Stimulated activated CD4-positive, alpha-beta T cell treated with anti-CD3 and anti-CD28 coated beads, Interleukin-12 subunit alpha, Interleukin-12 subunit beta, amount 100 ng/mL, for 24 hours (primary cell): ENCODE measurements around the gene ADAP1.
"Not testable (repeated sequence)": the region's sequence is repeated elsewhere in the genome, so short reads cannot be mapped to it uniquely, and the experiment has no call there.

Experiments used
- DNase-seq, 2 experiments: peaks; one replicate each; pipeline ENCODE4 v3.0.0-alpha.2; 2020; ENCODE audit warnings: low read depth in 2 of 2

Gene ADAP1

GRCh38 chr7:882336-883035 is 72.0 kb downstream of the ADAP1 start:
- DNase-seq: no peak

- DNase-seq: no peak
Observed at GRCh38 chr7:881441-882234, 72.8 kb downstream of the ADAP1 start.

GRCh38 chr7:880450-880849 is 74.0 kb downstream of the ADAP1 start:
- DNase-seq: no peak

DNA sequence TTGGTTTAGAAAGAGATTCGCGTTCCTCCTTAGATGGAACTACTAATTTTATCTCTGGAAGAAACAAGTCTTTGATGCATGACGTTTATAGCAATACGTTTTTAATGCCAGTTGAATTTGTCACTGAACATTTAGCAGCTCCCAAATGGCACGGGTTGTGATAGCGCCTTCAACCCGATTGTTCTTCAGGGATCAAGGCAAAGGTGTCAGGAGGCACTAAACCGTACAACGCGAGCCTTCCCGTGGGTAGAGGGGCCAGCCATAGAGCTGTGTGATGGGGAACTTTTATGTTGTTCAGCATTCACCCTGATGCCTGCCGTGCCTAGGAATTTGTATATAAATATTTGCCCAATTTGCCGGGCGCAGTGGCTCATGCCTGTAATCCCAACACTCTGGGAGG is 74.8 kb downstream of the ADAP1 start:
- DNase-seq: no peak

GRCh38 chr7:879093-879492 is 75.4 kb downstream of the ADAP1 start:
- no peak for DNase-seq

GRCh38 chr7:877312-878232 is 76.9 kb downstream of the ADAP1 start:
- no peak for DNase-seq

GRCh38 chr7:876972-877311 is 77.5 kb downstream of the ADAP1 start:
- DNase-seq: no peak

DNA sequence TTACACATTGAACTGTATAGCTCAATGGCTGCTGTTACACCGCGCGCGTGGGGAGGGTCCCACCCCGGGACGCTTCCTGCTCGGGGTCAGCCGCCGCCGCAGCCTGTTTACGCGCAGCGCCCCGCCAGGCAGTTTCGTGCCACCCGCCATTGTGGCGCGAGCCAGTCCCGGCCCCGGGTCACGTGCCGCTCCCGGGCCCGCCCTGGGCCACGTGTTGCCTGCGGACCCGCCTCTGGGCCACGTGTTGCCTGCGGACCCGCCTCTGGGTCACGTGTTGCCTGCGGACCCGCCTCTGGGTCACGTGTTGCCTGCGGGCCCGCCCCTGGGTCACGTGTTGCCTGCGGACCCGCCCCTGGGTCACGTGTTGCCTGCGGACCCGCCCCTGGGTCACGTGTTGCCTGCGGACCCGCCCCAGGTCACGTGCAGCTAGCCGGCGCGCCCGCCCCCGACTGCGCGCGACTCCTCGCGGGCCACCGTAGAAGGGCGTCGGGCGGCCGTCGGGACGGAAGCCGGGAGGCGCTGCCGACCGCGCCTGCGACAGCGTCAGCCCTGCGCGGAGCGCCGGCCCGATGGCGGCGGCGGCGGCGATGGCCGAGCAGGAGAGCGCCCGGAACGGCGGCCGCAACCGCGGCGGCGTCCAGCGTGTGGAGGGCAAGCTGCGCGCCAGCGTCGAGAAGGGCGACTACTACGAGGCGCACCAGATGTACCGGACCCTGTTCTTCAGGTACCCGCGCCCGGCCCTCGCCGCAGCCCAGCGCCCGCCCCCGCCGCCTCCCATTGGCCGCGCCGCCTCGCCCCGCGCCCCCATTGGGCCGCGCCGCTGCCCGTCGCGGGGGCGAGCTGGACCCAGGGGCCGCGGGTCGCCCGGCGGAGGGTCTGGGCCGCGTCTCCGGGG is 78.2 kb downstream of the ADAP1 start, which contains the start of gene GET4:
GET4 (plus strand) TSS at position 478 of the 895 bp plus-strand sequence; CDS start at position 570, 92 bp downstream.
- peak; percentile 91 to 97 for DNase-seq

DNA sequence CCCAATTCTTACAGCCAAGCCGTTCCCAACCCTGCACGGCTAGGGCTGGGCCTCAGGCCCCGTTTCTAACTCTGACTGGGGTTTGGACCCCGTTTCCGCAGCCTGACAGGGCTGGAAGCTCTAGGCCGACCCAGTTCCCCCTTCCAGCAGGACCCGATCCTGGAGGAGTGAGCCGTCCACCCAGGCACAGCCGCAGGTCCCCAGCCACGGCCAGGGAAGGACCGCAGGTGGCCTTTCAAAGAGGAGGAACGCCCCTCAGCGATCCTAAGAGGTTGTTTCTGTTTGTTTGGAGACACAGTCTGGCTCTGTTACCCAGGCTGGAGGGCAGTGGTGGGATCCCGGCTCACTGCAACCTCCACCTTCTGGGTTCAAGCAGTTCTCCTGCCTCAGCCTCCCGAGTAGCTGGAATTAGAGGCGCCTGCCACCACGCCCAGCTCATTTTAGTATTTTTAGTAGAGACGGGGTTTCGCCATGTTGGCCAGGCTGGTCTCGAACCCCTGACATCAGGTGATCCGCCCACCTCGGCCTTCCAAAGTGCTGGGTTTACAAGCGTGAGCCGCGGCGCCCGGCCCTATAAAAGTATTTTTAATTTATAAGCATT is 78.9 kb downstream of the ADAP1 start:
- DNase-seq: no peak

DNA sequence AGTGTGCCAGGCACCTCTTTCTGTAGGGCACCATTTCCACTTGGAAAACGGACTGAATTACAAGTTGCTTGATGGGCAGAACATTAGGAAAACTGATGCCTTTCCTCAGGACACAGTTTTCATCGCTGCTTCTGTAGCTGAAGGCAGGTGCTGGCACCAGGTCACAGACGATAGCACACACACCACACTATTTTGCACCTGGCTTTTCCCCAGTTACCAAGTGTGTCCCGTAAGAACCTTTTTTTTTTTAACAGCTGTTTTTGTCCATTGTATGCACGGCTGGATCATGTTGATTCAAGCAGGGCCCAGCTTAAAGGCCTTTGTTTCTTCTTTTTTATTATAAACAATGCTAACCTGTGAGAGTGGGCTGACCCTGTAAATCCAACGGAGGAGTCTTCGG is 79.4 kb downstream of the ADAP1 start:
- DNase-seq: no peak

GRCh38 chr7:874031-874749 is 80.3 kb downstream of the ADAP1 start:
- no peak for DNase-seq

DNA sequence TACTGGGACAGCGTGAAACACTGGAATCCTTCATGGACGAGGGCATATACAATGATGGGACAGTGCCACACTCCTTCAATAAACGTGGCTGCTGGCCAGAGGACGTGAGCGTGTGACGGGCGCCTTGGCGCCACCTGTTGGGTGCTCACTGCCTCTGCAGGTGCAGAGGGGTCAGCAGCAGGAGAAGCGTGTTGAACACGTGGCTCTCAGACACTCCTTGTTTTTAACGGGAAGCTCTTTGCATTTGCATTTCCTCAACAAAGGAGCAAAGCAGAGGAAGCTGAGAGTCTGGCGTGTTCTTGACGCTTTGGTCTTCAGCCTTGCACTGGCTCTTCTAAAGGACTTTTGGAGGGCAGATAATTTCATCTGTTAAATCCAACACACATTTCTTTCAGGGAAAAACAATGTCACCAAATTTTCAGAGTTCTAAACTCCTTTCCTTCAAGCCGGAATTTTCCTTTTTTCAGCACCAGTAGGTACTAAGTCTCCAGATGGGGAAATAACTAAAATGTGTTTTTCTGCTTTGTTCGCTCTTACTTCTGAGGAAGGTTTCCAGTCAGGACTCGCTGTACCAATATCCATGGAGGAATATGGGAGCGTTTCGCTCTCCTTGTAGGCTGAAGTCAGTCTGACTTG is 81.0 kb downstream of the ADAP1 start:
- peak; percentile 52 to 57 for DNase-seq

- DNase-seq: not testable (repeated sequence)
Observed at GRCh38 chr7:872685-873084, 81.8 kb downstream of the ADAP1 start.

GRCh38 chr7:871900-872537 is 82.5 kb downstream of the ADAP1 start:
- no peak for DNase-seq

- no peak for DNase-seq
Observed at GRCh38 chr7:869348-869747, 85.1 kb downstream of the ADAP1 start.

GRCh38 chr7:868189-868486 is 86.3 kb downstream of the ADAP1 start:
- no peak for DNase-seq

- DNase-seq: no peak
Observed at GRCh38 chr7:867406-868188, 86.9 kb downstream of the ADAP1 start.

GRCh38 chr7:867001-867405 is 87.5 kb downstream of the ADAP1 start:
- no peak for DNase-seq

- DNase-seq: no peak
Observed at GRCh38 chr7:865921-866320, 88.6 kb downstream of the ADAP1 start.
